Prostate gland (tissue), 2 donors: Measurements from ENCODE around the gene CFAP45. TPM values are rescaled to one million over a fixed set of nuclear protein-coding genes. Genes with fewer than 3 reads are reported as not detected.

Experiments
- microRNA-seq: library from miRNA; unstranded; fragments of <30 nt; microRNA quantifications from one replicate; pipeline ENCODE4, GENCODE V29; 2016
- small RNA-seq, 2 donors: library from RNA; depleted of rRNA; stranded (forward); fragments of <200 nt; gene quantifications; one replicate each; pipeline ENCODE3, GENCODE V24; 2016
- total RNA-seq, 2 donors: library from RNA; depleted of rRNA; stranded (reverse); fragments of >200 nt; gene quantifications; one replicate each; pipeline ENCODE4 v1.1.0, GENCODE V29; 2016

CFAP45 gene
- total RNA-seq, 2 donors from 2014 or later: 2.6 TPM; not detected in 1

Small RNA genes within 50 kb of the gene (microRNA-seq; reads per million reads assigned to microRNA genes)
- gene MIR4259: not detected

Small RNA genes within 50 kb of the gene (small RNA-seq; reads per million reads assigned to genes)
- gene MIR4259 (0 reads per million in 2 donors), gene RF00570 (0 to 0.10 reads per million in 2 donors)

Other genes with a start within 250 kb of the CFAP45 start
- gene CRP, start 185.6 kb downstream of the CFAP45 start, total RNA-seq: under 1 TPM in 1 of 2 donors, not detected in 1; 0.55 TPM
- 10 to 100 TPM; 79.3 to 85.0 TPM for gene DUSP23, start 119.2 kb downstream of the CFAP45 start, total RNA-seq
- not detected for gene FCRL6, start 97.8 kb downstream of the CFAP45 start, total RNA-seq
- gene SLAMF8, start 73.3 kb downstream of the CFAP45 start, total RNA-seq: 1 to 10 TPM; 1.1 to 1.2 TPM
- gene VSIG8, start 37.5 kb downstream of the CFAP45 start, total RNA-seq: not detected
- 100 to 1,000 TPM in 1 of 2 donors, 10 to 100 TPM in 1; 97.1 to 386 TPM for gene TAGLN2, start 25.3 kb upstream of the CFAP45 start, total RNA-seq
- gene IGSF9, start 45.4 kb upstream of the CFAP45 start, total RNA-seq: 10 to 100 TPM in 1 of 2 donors, 1 to 10 TPM in 1; 7.6 to 17.3 TPM
- not detected for gene SLAMF9, start 54.1 kb upstream of the CFAP45 start, total RNA-seq
- 1 to 10 TPM; 5.9 to 8.4 TPM for gene PIGM, start 131.8 kb upstream of the CFAP45 start, total RNA-seq
- not detected for gene KCNJ10, start 170.0 kb upstream of the CFAP45 start, total RNA-seq
- gene KCNJ9, start 181.4 kb upstream of the CFAP45 start, total RNA-seq: under 1 TPM in 1 of 2 donors, not detected in 1; 0.51 TPM
- gene IGSF8, start 198.5 kb upstream of the CFAP45 start, total RNA-seq: 100 to 1,000 TPM in 1 of 2 donors, 10 to 100 TPM in 1; 35.9 to 101 TPM
- gene ATP1A2, start 215.6 kb upstream of the CFAP45 start, total RNA-seq: 10 to 100 TPM; 14.8 to 69.0 TPM